ENCODE results near the gene PFKFB4.
A peak's percentile ranks its signal among the peaks of the same experiment; 100 is the strongest.
"Not testable (repeated sequence)": the region's sequence is repeated elsewhere in the genome, so short reads cannot be mapped to it uniquely, and the experiment has no call there.

Gene PFKFB4

GRCh38 chr3:48482822-48483221 lies 73.8 kb downstream of the PFKFB4 start:
- DNase-seq: not testable (repeated sequence)

GRCh38 chr3:48480891-48481290 lies 75.7 kb downstream of the PFKFB4 start:
- not testable (repeated sequence) for DNase-seq

- peak; percentile 60 to 79 for DNase-seq
Measured at GRCh38 chr3:48478626-48479555, 77.7 kb downstream of the PFKFB4 start.

GRCh38 chr3:48477959-48478520 lies 78.6 kb downstream of the PFKFB4 start:
- no peak for DNase-seq

GRCh38 chr3:48476426-48477053 lies 80.1 kb downstream of the PFKFB4 start:
- no peak for DNase-seq

GRCh38 chr3:48475188-48475587 lies 81.4 kb downstream of the PFKFB4 start:
- DNase-seq: no peak

GRCh38 chr3:48474619-48475018 lies 82.0 kb downstream of the PFKFB4 start:
- DNase-seq: no peak

- not testable (repeated sequence) for DNase-seq
Measured at GRCh38 chr3:48474031-48474430, 82.6 kb downstream of the PFKFB4 start.

GRCh38 chr3:48473617-48473952 lies 83.0 kb downstream of the PFKFB4 start:
- no peak for DNase-seq

- peak; percentile 99 for DNase-seq
Measured at GRCh38 chr3:48472923-48473616, 83.5 kb downstream of the PFKFB4 start.

GRCh38 chr3:48472673-48472922 lies 84.0 kb downstream of the PFKFB4 start:
- DNase-seq: no peak

GRCh38 chr3:48470286-48470685 lies 86.3 kb downstream of the PFKFB4 start:
- DNase-seq: no peak

- DNase-seq: no peak
Measured at GRCh38 chr3:48469046-48469915, 87.3 kb downstream of the PFKFB4 start.

GRCh38 chr3:48468329-48468731 lies 88.3 kb downstream of the PFKFB4 start:
- no peak for DNase-seq

Measured in CD4-positive, alpha-beta T cell treated with Interferon alpha-2 for 1 hour (primary cell).